ENCODE results near the gene ACY1.
"Not testable (repeated sequence)": the region's sequence is repeated elsewhere in the genome, so short reads cannot be mapped to it uniquely, and the experiment has no call there.

Gene ACY1

GRCh38 chr3:52030714-52031310, 47.5 kb downstream of the ACY1 start:
- DNase-seq: no peak

GRCh38 chr3:52031896-52032295, 48.6 kb downstream of the ACY1 start:
- DNase-seq: no peak

- no peak for DNase-seq
These were observed 49.5 kb downstream of the ACY1 start for GRCh38 chr3:52032702-52033408.

- not testable (repeated sequence) for DNase-seq
These were observed 50.4 kb downstream of the ACY1 start for GRCh38 chr3:52033748-52034147.

GRCh38 chr3:52034212-52034611, 50.9 kb downstream of the ACY1 start:
- DNase-seq: no peak

- no peak for DNase-seq
These were observed 51.3 kb downstream of the ACY1 start for GRCh38 chr3:52034651-52035050.

GRCh38 chr3:52036222-52036694, 52.9 kb downstream of the ACY1 start:
- DNase-seq: no peak

GRCh38 chr3:52036829-52037228, 53.5 kb downstream of the ACY1 start:
- DNase-seq: no peak

- no peak for DNase-seq
These were observed 54.0 kb downstream of the ACY1 start for GRCh38 chr3:52037291-52037690.

- DNase-seq: no peak
These were observed 54.9 kb downstream of the ACY1 start for GRCh38 chr3:52038227-52038626.
